Measurements from ENCODE around the gene ZBTB3.
A peak's percentile ranks its signal among the peaks of the same experiment; 100 is the strongest.
"Not testable (repeated sequence)": the region's sequence is repeated elsewhere in the genome, so short reads cannot be mapped to it uniquely, and the experiment has no call there.

The ZBTB3 gene

GRCh38 chr11:62752994-62753735, 795 bp downstream of the ZBTB3 start:
- peak overlapping the region; percentile 73 for H3K4me3 ChIP-seq (ENCODE audit: low read depth, low read length)
- ChIA-PET CTCF (interaction anchor here (0.8 to 2.4 kb wide), 11 partner anchors 8 to 210 kb away, joined by 3 to 17 read pairs (median 3); partner anchors contain the start of genes POLR2G, TAF6L and TMEM179B), POLR2A (interaction anchor here (0.9 to 2.5 kb wide), 15 partner anchors 9 to 180 kb away, joined by 3 to 18 read pairs (median 5); partner anchors contain the start of genes BSCL2, EEF1G, GNG3 and HNRNPUL2)

GRCh38 chr11:62752177-62752785, 1.7 kb downstream of the ZBTB3 start:
- TF ChIP-seq CTCF (IDR thresholded peaks at IDR 0.05; ENCODE audit: insufficient read depth, low read length, missing control alignments): no peak
- H3K4me3 ChIP-seq (ENCODE audit: low read depth, low read length): no peak overlapping the region
- POLR2A ChIA-PET: interaction anchor here (1.0 to 2.5 kb wide), 3 partner anchors 25 to 87 kb away, joined by 3 to 18 read pairs (median 14); partner anchors contain the start of genes HNRNPUL2 and TMEM179B
- no peak for DNase-seq (ENCODE audit: low read depth, low spot score)
- CTCF ChIA-PET: no interaction called here

More at GRCh38 chr11:62752994-62753735, 795 bp downstream of the ZBTB3 start:
- no peak for TF ChIP-seq CTCF (IDR thresholded peaks at IDR 0.05; ENCODE audit: insufficient read depth, low read length, missing control alignments)
- no peak for DNase-seq (ENCODE audit: low read depth, low spot score)

- CTCF ChIA-PET: interaction anchor here (1.0 to 1.2 kb wide), 2 partner anchors 36 to 38 kb away, joined by 3 to 4 read pairs; partner anchors contain the start of gene TMEM179B
- H3K4me3 ChIP-seq (ENCODE audit: low read depth, low read length); POLR2A ChIA-PET: not testable (repeated sequence)
Measured at GRCh38 chr11:62749931-62750330, 4.0 kb downstream of the ZBTB3 start.

GRCh38 chr11:62747475-62748160, 6.3 kb downstream of the ZBTB3 start:
- no peak overlapping the region for H3K4me3 ChIP-seq (ENCODE audit: low read depth, low read length)
- ChIA-PET POLR2A (no interaction called here), CTCF (no interaction called here)
- no peak for DNase-seq (ENCODE audit: low read depth, low spot score)
- TF ChIP-seq CTCF (IDR thresholded peaks at IDR 0.05; ENCODE audit: insufficient read depth, low read length, missing control alignments): no peak

More at GRCh38 chr11:62749931-62750330, 4.0 kb downstream of the ZBTB3 start:
- DNase-seq (ENCODE audit: low read depth, low spot score): not testable (repeated sequence)

- no peak for DNase-seq (ENCODE audit: low read depth, low spot score)
- CTCF ChIA-PET: interaction anchor here (1.0 to 2.8 kb wide), 2 partner anchors 10 to 49 kb away, joined by 3 to 12 read pairs; partner anchors contain the start of gene HNRNPUL2
- TF ChIP-seq CTCF (IDR thresholded peaks at IDR 0.05; ENCODE audit: insufficient read depth, low read length, missing control alignments): no peak
- POLR2A ChIA-PET: interaction anchor here (1.9 kb wide), 1 partner anchor 16 kb away, joined by 4 read pairs; the partner anchor contains the start of gene ZBTB3
- H3K4me3 ChIP-seq (ENCODE audit: low read depth, low read length): no peak overlapping the region
Measured at GRCh38 chr11:62737196-62737595, 16.8 kb downstream of the ZBTB3 start.

- CTCF ChIA-PET: interaction anchor here (0.7 to 2.0 kb wide), 2 partner anchors 21 to 130 kb away, joined by 4 to 5 read pairs; no protein-coding TSS in a partner anchor
- TF ChIP-seq CTCF (IDR thresholded peaks at IDR 0.05; ENCODE audit: insufficient read depth, low read length, missing control alignments): no peak
- DNase-seq (ENCODE audit: low read depth, low spot score): no peak
- no peak overlapping the region for H3K4me3 ChIP-seq (ENCODE audit: low read depth, low read length)
- POLR2A ChIA-PET: no interaction called here
Measured at GRCh38 chr11:62732830-62733229, 21.1 kb downstream of the ZBTB3 start.

- ChIA-PET CTCF (interaction anchor here (0.5 to 4.0 kb wide), 4 partner anchors 15 to 57 kb away, joined by 3 to 17 read pairs (median 4); partner anchors contain the start of gene TMEM179B), POLR2A (interaction anchor here (0.9 to 1.0 kb wide), 2 partner anchors 20 to 25 kb away, joined by 3 read pairs; no protein-coding TSS in a partner anchor)
- not testable (repeated sequence) for DNase-seq (ENCODE audit: low read depth, low spot score)
- H3K4me3 ChIP-seq (ENCODE audit: low read depth, low read length): peak overlapping the region; percentile 96
Measured at GRCh38 chr11:62730076-62730475, 23.9 kb downstream of the ZBTB3 start.

Data from AG04449 (cell line).